HepG2 (cell line): ENCODE data around the gene MYBL2. TPM values are rescaled to one million over a fixed set of nuclear protein-coding genes. Genes with fewer than 3 reads are reported as not detected.

Source experiments
- BCLAF1 ChIP-seq: fragments of 450-650 bp; IDR thresholded peaks from 2 replicates; pipeline ENCODE4 v1.6.1; 2017; ENCODE audit warnings: mild to moderate bottlenecking
- CSRNP2 ChIP-seq: sonication (generic); formaldehyde crosslinking; conservative IDR thresholded peaks from 2 replicates; pipeline ENCODE4 v1.8.0; 2022; ENCODE audit warnings: low read depth, missing genetic modification reagents
- ELK4 ChIP-seq: sonication (generic); formaldehyde crosslinking; IDR thresholded peaks from 2 replicates; pipeline ENCODE4 v1.9.0; 2021; ENCODE audit warnings: missing genetic modification reagents, borderline replicate concordance
- EP300 ChIP-seq, 3 experiments: sonication (generic) in 1 of 3; formaldehyde crosslinking in 1 of 3; IDR thresholded peaks; 2 replicates each; pipeline versions ENCODE4 v1.5.1 to v1.6.1; 2011 to 2020; ENCODE audit warnings: low read depth in 2 of 3, low read length in 2 of 3, borderline replicate concordance in 1 of 3, improper control_type of control experiment in 1 of 3, mild to moderate bottlenecking in 1 of 3, missing genetic modification reagents in 1 of 3, moderate library complexity in 1 of 3
- LCORL ChIP-seq, 2 experiments: fragments of 450-650 bp in 1 of 2; sonication (generic) in 1 of 2; formaldehyde crosslinking in 1 of 2; IDR thresholded peaks; 2 replicates each; pipeline versions ENCODE4 v1.5.0 to v1.6.1; 2017 to 2020; ENCODE audit warnings: antibody characterized with exemption in 1 of 2, missing genetic modification reagents in 1 of 2
- MED1 ChIP-seq: sonication (generic); formaldehyde crosslinking; IDR thresholded peaks from 2 replicates; pipeline ENCODE4 v1.4.0; 2020; ENCODE audit warnings: missing genetic modification reagents
- NFYC ChIP-seq: IDR thresholded peaks from 2 replicates; pipeline ENCODE4 v1.6.1; 2016; ENCODE audit warnings: missing genetic modification reagents, missing compliant biosample characterization
- UBTF ChIP-seq: sonication (generic); formaldehyde crosslinking; IDR thresholded peaks from 2 replicates; pipeline ENCODE4 v1.4.0; 2020; ENCODE audit warnings: mild to moderate bottlenecking, missing genetic modification reagents
- ZFY ChIP-seq: sonication (generic); formaldehyde crosslinking; IDR thresholded peaks from 2 replicates; pipeline ENCODE4 v1.4.0; 2020; ENCODE audit warnings: missing genetic modification reagents
- ZNF12 ChIP-seq: sonication (generic); formaldehyde crosslinking; IDR thresholded peaks from 2 replicates; pipeline ENCODE4 v1.5.0; 2020; ENCODE audit warnings: missing genetic modification reagents
- ZNF512B ChIP-seq: sonication (generic); formaldehyde crosslinking; IDR thresholded peaks from 2 replicates; pipeline ENCODE4 v1.5.1; 2020; ENCODE audit warnings: missing genetic modification reagents, mild to moderate bottlenecking, borderline replicate concordance
- ZNF788 ChIP-seq: sonication (generic); formaldehyde crosslinking; IDR thresholded peaks from 2 replicates; pipeline ENCODE4 v1.5.0; 2020; ENCODE audit warnings: mild to moderate bottlenecking, missing genetic modification reagents, borderline replicate concordance
- polyA plus RNA-seq, 8 experiments: library from polyadenylated mRNA; depleted of rRNA in 3 of 8; stranded (reverse) in 7 of 8; unstranded in 1 of 8; fragments of >200 nt; fragmentation: Illumina TruSeq in 4 of 8; extraction: Trizol in 4 of 8; gene quantifications; 2 replicates each; pipeline versions ENCODE4 v1.2.1 to v1.2.3, GENCODE V29; 2011 to 2016; ENCODE audit warnings: low read depth in 4 of 8, missing spikeins in 1 of 8, mixed read lengths in 1 of 8; ENCODE audit not compliant: insufficient read depth in 1 of 8
- total RNA-seq, 5 experiments: library from RNA; depleted of rRNA; stranded (reverse); fragments of >200 nt; fragmentation: Illumina TruSeq; extraction: Trizol; gene quantifications; 2 replicates each; pipeline ENCODE4 v1.2.3, GENCODE V29; 2016; ENCODE audit warnings: low read depth in 1 of 5

The MYBL2 gene
- total and polyA plus RNA-seq, 2 of the 13 experiments (the other 11 are each of a cell fraction or from before 2014, with no cell fraction given), result 11.9 to 66.2 TPM

GRCh38 chr20:43725666-43726065 lies 58.8 kb downstream of the MYBL2 start (continued):
- TF ChIP-seq BCLAF1 (no peak), LCORL (IDR thresholded peaks at IDR 0.05) (no peak), LCORL (CRISPR knock-in tag; IDR thresholded peaks at IDR 0.05) (0 out of 2 replicates have a peak, but pooled peaks have one; percentile 6), EP300 (IDR thresholded peaks at IDR 0.05; ENCODE audit: low read depth in 2 of 2, low read length in 2 of 2) (0 out of 4 replicates have a peak, but pooled peaks of 1 of the 2 experiments have one; percentile 2), EP300 (CRISPR knock-in tag; IDR thresholded peaks at IDR 0.05; ENCODE audit: borderline replicate concordance) (no peak), ZFY (CRISPR knock-in tag) (no peak), ELK4 (CRISPR knock-in tag) (no peak), MED1 (CRISPR knock-in tag) (no peak), UBTF (CRISPR knock-in tag) (no peak), NFYC (no peak), ZNF12 (CRISPR knock-in tag) (no peak), ZNF512B (0 out of 2 replicates have a peak, but pooled peaks have one; percentile 4), ZNF788 (CRISPR knock-in tag) (0 out of 2 replicates have a peak, but pooled peaks have one; percentile 3), CSRNP2 (CRISPR knock-in tag) (no peak)
